Central memory CD8-positive, alpha-beta T cell (primary cell): ENCODE results near the gene MXRA5.

Source experiments
- ATAC-seq: fragments of 150-1000 bp; cut with Tn5 transposase; replicated peaks from 2 replicates; pipeline ENCODE4 v1.10.0; 2022; ENCODE audit warnings: mild to moderate bottlenecking, moderate FRiP score, moderate number of reproducible peaks; ENCODE audit not compliant: poor library complexity, severe bottlenecking; ENCODE audit errors: extremely low read depth
- DNase-seq, 2 donors: peaks; one replicate each; pipeline ENCODE4 v3.0.0; 2021; ENCODE audit warnings: low spot score in 2 of 2
- H3K27ac Mint-ChIP-seq: one replicate; pipeline ENCODE4 v1.8.0; 2022; ENCODE audit warnings: low read depth, mild to moderate bottlenecking, moderate library complexity, mixed read lengths
- H3K27me3 Mint-ChIP-seq: one replicate; pipeline ENCODE4 v1.8.0; 2022; ENCODE audit warnings: mixed read lengths
- H3K36me3 Mint-ChIP-seq: one replicate; pipeline ENCODE4 v1.8.0; 2022; ENCODE audit warnings: mild to moderate bottlenecking, moderate library complexity, mixed read lengths; ENCODE audit not compliant: insufficient read depth
- H3K4me1 Mint-ChIP-seq: one replicate; pipeline ENCODE4 v1.8.0; 2022; ENCODE audit warnings: mixed read lengths
- H3K4me3 Mint-ChIP-seq: one replicate; pipeline ENCODE4 v1.8.0; 2022; ENCODE audit warnings: mild to moderate bottlenecking, moderate library complexity, mixed read lengths
- H3K9me3 Mint-ChIP-seq: one replicate; pipeline ENCODE4 v1.8.0; 2022; ENCODE audit warnings: mixed read lengths

MXRA5 gene

DNA sequence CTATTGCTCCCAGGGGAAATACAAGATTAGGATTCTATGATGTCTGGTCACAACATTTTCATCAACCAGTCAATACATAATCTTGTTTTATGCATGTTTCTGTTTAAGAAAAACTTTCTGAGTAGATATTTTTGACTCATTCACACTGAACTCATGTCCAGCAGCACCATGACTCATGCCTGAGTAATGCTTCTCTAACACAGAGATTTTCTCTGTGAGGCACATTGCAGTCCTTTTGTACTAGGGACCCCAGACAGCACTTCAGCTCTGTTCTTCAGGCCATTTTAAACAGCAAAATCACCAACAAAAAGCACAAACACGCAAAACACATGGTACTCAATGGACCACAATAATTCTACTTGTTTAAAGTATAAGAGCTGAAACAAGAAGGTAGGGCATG is 83.6 kb downstream of the MXRA5 start:
- ATAC-seq (no peak), DNase-seq (no peak)
- no peaks in the 10 kb centered on the region for H3K4me1 Mint-ChIP-seq
- no peak overlapping the region for H3K27ac Mint-ChIP-seq
- no peak overlapping the region for H3K4me3 Mint-ChIP-seq
- peaks cover 5% of the 10 kb centered on the region for H3K9me3 Mint-ChIP-seq
- no peaks in the 10 kb centered on the region for H3K27me3 Mint-ChIP-seq
- no peaks in the 10 kb centered on the region for H3K36me3 Mint-ChIP-seq
